Muscle layer of duodenum (tissue), 2 donors: ENCODE measurements around the gene KSR2.
"Not testable (repeated sequence)": the region's sequence is repeated elsewhere in the genome, so short reads cannot be mapped to it uniquely, and the experiment has no call there.

Source experiments
- H3K27ac ChIP-seq: one replicate; pipeline ENCODE4 v1.7.0; 2013; ENCODE audit warnings: mild to moderate bottlenecking, low read length
- H3K27me3 ChIP-seq: one replicate; pipeline ENCODE4 v1.7.0; 2013; ENCODE audit warnings: low read depth, mild to moderate bottlenecking, control low read depth, low read length
- H3K36me3 ChIP-seq, 2 donors: one replicate each; pipeline ENCODE4 v1.7.0; 2013; ENCODE audit warnings: low read length in 2 of 2, control low read depth in 1 of 2, mild to moderate bottlenecking in 1 of 2; ENCODE audit not compliant: insufficient read depth in 2 of 2, control insufficient read depth in 1 of 2
- H3K4me1 ChIP-seq, 2 donors: one replicate each; pipeline ENCODE4 v1.7.0; 2013; ENCODE audit warnings: low read length in 2 of 2, mild to moderate bottlenecking in 2 of 2, control low read depth in 1 of 2, moderate library complexity in 1 of 2; ENCODE audit not compliant: insufficient read depth in 2 of 2, control insufficient read depth in 1 of 2
- H3K4me3 ChIP-seq, 2 donors: one replicate each; pipeline ENCODE4 v1.7.0; 2013; ENCODE audit warnings: low read length in 2 of 2, low read depth in 1 of 2, mild to moderate bottlenecking in 1 of 2
- H3K9me3 ChIP-seq, 2 donors: one replicate each; pipeline ENCODE4 v1.7.0; 2013; ENCODE audit warnings: low read length in 2 of 2, control low read depth in 1 of 2, mild to moderate bottlenecking in 1 of 2; ENCODE audit not compliant: control insufficient read depth in 1 of 2
- donor health status: healthy.

KSR2 gene

GRCh38 chr12:117872546-117873169 is 96.1 kb downstream of the KSR2 start:
- Histone ChIP-seq H3K4me1 (peaks cover 0 to 7% of the 10 kb centered on the region in 2 donors), H3K4me3 (no peak overlapping the region), H3K27me3 (no peaks in the 10 kb centered on the region), H3K9me3 (peaks cover 0 to under 1% of the 10 kb centered on the region in 2 donors), H3K36me3 (no peaks in the 10 kb centered on the region), H3K27ac (no peak overlapping the region)

- H3K4me3 ChIP-seq, result no peak overlapping the region
- H3K27ac ChIP-seq, result no peak overlapping the region
- H3K9me3 ChIP-seq, result peaks cover 0 to 3% of the 10 kb centered on the region in 2 donors
- H3K4me1 ChIP-seq, result no peaks in the 10 kb centered on the region
- H3K36me3 ChIP-seq, result no peaks in the 10 kb centered on the region
- H3K27me3 ChIP-seq, result no peaks in the 10 kb centered on the region
These were observed 99.2 kb downstream of the KSR2 start for GRCh38 chr12:117869551-117869950.

DNA sequence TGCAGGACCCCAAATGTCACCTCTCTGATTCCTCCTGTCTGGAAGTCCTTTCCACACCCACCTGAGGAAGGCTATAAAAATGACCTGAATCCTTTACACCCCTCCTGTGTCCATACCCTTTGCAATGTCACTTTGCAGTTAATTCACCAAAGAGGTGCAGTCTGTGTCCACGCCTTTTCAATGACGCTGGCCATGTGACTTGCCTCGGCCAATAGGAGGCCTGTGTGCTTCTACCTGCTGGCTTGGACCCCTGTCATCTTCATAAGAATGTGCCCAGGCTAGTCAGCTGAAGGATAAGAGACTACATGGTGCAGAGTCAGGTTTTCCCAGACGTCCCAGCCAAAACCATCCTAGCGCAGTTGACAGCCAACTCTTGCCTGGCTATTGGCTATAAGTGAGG is 101.4 kb downstream of the KSR2 start:
- H3K4me1 ChIP-seq, result no peaks in the 10 kb centered on the region
- no peaks in the 10 kb centered on the region for H3K36me3 ChIP-seq
- no peaks in the 10 kb centered on the region for H3K27me3 ChIP-seq
- peaks cover 0 to 3% of the 10 kb centered on the region in 2 donors for H3K9me3 ChIP-seq
- H3K27ac ChIP-seq, result no peak overlapping the region
- H3K4me3 ChIP-seq, result no peak overlapping the region

DNA sequence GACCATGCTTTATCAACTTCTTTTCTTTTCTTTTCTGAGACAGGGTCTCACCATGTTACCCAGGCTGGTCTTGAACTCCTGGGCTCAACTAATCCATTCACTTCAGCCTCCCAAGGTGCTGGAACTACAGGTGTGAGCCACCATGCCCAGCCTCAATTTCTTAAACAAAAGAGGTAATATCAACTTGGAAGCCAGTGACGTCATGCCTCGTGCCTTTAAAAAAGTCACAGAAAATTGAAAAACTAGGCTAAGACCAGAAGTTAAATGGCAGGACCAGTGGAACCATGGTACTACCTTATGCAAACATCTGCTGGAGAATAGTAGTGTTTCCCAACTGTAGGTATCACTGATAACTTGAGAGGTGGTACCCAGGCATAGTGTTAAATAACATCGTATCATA is 103.3 kb downstream of the KSR2 start:
- no peaks in the 10 kb centered on the region for H3K4me1 ChIP-seq
- H3K27ac ChIP-seq, result no peak overlapping the region
- no peak overlapping the region for H3K4me3 ChIP-seq
- peaks cover 0 to 3% of the 10 kb centered on the region in 2 donors for H3K9me3 ChIP-seq
- H3K27me3 ChIP-seq, result no peaks in the 10 kb centered on the region
- no peaks in the 10 kb centered on the region for H3K36me3 ChIP-seq

DNA sequence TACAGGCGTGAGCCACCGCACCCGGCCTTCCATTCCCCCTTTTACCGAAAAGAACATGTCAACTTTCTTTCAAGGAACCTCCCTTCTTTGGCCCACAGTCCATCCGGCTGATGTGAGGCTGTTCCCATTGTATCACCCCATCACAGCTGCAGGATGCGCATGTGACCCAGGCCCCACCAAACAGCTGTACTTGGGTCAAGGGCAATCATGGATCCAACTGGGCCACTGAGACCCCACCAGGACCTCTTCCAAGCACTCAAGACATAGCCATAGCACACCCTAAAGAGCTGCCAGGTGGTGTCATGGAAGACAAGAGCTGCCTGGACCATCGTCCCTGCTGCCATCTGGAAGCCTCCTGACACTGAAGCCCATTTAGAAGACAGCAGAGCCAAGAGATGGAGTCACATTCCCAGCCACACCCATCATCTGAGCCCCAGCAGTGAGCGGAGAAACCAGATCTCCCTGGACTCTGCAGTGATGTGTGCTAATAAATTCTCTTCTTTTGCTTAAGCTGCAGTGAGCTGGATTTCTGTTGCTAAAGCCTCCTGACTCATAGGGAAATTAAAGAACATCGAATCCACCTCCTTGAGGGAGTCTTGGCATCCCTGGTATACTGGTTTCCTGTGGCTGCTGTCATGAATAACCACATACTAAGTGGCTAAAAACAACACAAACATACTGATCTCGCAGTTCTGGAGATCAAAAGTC is 105.6 kb downstream of the KSR2 start:
- Histone ChIP-seq H3K27ac (no peak overlapping the region), H3K4me1 (no peaks in the 10 kb centered on the region), H3K9me3 (peaks cover 0 to 3% of the 10 kb centered on the region in 2 donors), H3K4me3 (no peak overlapping the region), H3K36me3 (no peaks in the 10 kb centered on the region), H3K27me3 (no peaks in the 10 kb centered on the region)

DNA sequence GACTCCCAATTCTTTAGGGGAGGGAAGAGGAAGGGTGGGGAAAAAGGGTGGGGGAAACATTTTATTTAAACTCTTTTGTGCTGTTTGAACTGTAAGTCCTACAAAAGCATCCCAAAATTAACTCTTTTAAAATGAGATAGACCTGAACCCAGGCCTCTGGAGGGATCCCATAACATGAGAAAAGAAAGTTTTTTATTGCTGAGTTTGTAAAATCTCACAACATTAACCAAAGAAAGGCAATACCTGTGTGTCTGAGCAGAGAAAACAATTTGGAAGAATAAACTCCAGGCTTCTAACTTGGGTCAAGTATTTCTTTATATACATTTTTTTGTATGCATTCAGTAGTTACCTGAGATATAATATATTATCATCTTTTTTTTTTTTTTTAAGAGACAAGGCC is 107.1 kb downstream of the KSR2 start:
- H3K36me3 ChIP-seq, result no peaks in the 10 kb centered on the region
- H3K4me3 ChIP-seq, result no peak overlapping the region
- no peaks in the 10 kb centered on the region for H3K4me1 ChIP-seq
- H3K27me3 ChIP-seq, result no peaks in the 10 kb centered on the region
- H3K27ac ChIP-seq, result no peak overlapping the region
- H3K9me3 ChIP-seq, result no peaks in the 10 kb centered on the region

GRCh38 chr12:117860787-117861290 is 108.0 kb downstream of the KSR2 start:
- H3K4me3 ChIP-seq, H3K27me3 ChIP-seq, H3K36me3 ChIP-seq, H3K9me3 ChIP-seq, H3K27ac ChIP-seq, H3K4me1 ChIP-seq: not testable (repeated sequence)

DNA sequence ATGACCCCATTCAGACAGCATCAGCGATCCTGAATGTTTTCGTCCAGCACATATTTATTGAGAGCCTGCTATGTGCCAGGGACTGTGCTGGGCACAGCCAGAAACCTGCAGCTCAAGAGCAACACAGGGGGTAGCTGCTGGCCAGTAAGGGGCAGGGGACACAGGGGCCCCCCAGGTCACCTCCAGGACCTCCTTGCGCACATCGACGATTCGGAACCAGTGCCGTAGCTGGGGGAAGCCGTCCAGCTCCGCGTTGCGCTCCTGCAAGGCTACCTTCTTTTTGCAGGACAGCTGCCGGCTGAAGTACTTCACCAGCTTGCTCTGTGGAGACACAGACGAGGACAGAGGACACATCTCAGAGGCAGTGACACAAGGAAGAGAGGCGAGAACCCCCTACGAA is 108.7 kb downstream of the KSR2 start:
- no peaks in the 10 kb centered on the region for H3K4me1 ChIP-seq
- H3K9me3 ChIP-seq, result no peaks in the 10 kb centered on the region
- H3K27ac ChIP-seq, result no peak overlapping the region
- H3K4me3 ChIP-seq, result no peak overlapping the region
- no peaks in the 10 kb centered on the region for H3K27me3 ChIP-seq
- no peaks in the 10 kb centered on the region for H3K36me3 ChIP-seq

DNA sequence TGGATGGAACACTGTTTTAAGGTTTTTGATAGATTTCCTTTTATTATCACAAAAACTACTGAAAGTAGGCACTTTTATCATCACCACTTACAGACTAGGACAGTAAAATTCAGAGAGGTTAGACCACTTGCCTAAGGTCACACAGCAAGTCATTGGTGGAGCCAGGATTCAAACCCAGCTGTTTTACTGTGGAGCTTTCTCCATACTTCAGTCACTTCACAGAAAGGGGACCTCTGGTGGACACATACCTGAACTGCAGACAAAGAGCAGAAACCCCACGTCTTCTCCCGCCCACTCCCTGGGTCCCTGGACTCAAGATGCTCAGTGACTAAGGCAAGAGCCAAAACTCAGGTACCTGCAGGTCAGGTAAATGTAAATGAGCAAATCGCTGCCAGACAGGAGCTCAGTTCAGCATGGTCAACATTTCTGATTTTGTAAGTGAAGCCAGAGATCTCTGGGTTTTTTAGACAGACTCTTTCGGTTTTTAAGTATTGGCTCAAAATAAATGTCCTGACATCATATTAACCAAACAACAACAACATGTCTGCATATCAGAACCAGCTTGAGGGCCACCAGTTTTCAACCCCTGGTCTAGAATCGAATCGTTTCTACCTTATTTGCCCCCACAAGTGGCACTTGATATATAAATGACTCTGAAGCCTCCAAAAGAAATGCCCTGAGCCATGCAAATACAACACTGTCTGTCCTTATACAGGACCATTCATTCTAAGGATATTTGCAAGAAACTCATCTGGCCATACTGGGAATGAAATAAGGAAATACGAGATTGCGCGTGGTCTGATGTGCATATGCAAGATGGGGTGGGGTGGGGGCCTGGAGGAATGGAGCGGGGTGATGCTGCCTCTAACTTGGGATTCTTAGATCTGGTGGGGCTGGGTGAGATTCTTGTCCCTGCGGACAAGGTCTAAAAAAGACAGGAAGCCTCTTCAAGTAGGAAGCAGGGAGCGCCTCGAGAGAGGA is 110.9 kb downstream of the KSR2 start:
- Histone ChIP-seq H3K36me3 (no peaks in the 10 kb centered on the region), H3K4me3 (no peak overlapping the region), H3K9me3 (peaks cover 3 to 5% of the 10 kb centered on the region in 2 donors), H3K27ac (no peak overlapping the region), H3K4me1 (no peaks in the 10 kb centered on the region), H3K27me3 (no peaks in the 10 kb centered on the region)

DNA sequence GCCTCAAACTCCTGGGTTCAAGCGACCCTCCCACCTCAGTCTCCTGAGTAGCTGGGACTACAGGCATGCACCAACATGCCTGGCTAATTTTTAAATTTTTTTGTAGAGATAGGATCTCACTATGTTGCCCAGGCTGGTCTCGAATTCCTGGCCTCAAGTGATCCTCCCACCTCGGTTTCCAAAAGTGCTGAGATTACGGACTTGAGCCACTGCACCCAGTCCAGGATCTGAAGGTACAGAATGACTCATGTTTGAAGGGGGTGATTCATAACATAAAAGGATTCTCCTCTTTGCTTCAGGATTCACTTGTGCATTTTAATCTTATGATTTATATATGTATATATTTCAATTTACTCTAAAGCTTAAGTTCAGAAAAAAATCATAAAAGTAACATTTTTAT is 111.7 kb downstream of the KSR2 start:
- H3K4me3 ChIP-seq, H3K9me3 ChIP-seq, H3K27ac ChIP-seq, H3K27me3 ChIP-seq, H3K36me3 ChIP-seq, H3K4me1 ChIP-seq: not testable (repeated sequence)

GRCh38 chr12:117855165-117855564 is 113.6 kb downstream of the KSR2 start:
- no peaks in the 10 kb centered on the region for H3K27me3 ChIP-seq
- H3K4me3 ChIP-seq, result no peak overlapping the region
- no peaks in the 10 kb centered on the region for H3K36me3 ChIP-seq
- H3K27ac ChIP-seq, result no peak overlapping the region
- H3K4me1 ChIP-seq, result no peaks in the 10 kb centered on the region
- H3K9me3 ChIP-seq, result peaks cover 3 to 5% of the 10 kb centered on the region in 2 donors
